K562 (cell line): ENCODE measurements around the gene DMD. TPM values are rescaled to one million over a fixed set of nuclear protein-coding genes. Genes with fewer than 3 reads are reported as not detected.
"Not testable (repeated sequence)": the region's sequence is repeated elsewhere in the genome, so short reads cannot be mapped to it uniquely, and the experiment has no call there.

ENCODE experiments used
- ATAC-seq: fragments of 200-7000 bp; cut with Tn5 transposase; 3 replicates; pipeline ENCODE4 v1.9.1; 2020; ENCODE audit warnings: moderate library complexity
- BruUV-seq: library from RNA; stranded (reverse); fragments of 400-500 nt; replicated peaks from 2 replicates; lab custom pipeline; 2021; lab: Mats Ljungman, UMichigan
- CTCF ChIA-PET: fragments of 300-600 bp; formaldehyde crosslinking; extraction: SDS; loops from one replicate; lab custom pipeline; 2021; ENCODE audit warnings: low intra/inter-chr PET ratio; lab: Yijun Ruan, JAX
- POLR2A ChIA-PET: fragments of 300-600, 350-650 bp; sonication (Branson Sonifier 250); formaldehyde crosslinking; extraction: SDS; loops from one replicate; lab custom pipeline; 2021; ENCODE audit warnings: antibody characterized with exemption, inconsistent platforms; lab: Yijun Ruan, JAX
- DNase-seq, 4 experiments: peaks; one replicate each; pipeline versions ENCODE4 v3.0.0 to v3.0.0-alpha.2; 2011 to 2018; ENCODE audit warnings: low spot score in 3 of 4, mixed read lengths in 3 of 4; ENCODE audit errors: extremely low read depth in 1 of 4
- FAIRE-seq: peaks from 2 replicates; lab custom pipeline; 2011; peaks lifted over from hg19 to GRCh38; lab: Jason Lieb, UNC
- H2AFZ ChIP-seq: 2 replicates; pipeline ENCODE4 v1.6.0; 2011; ENCODE audit warnings: low read depth, low read length, control low read depth, inconsistent platforms
- H3K27ac ChIP-seq: fragments of 200-600 bp; 3 replicates; pipeline ENCODE4 v1.8.0; 2011; ENCODE audit warnings: low read depth, mild to moderate bottlenecking, control low read depth, inconsistent platforms, low read length, moderate library complexity, mixed read lengths; ENCODE audit errors: extremely low read depth
- H3K27me3 ChIP-seq, 2 experiments: fragments of 300-600 bp in 1 of 2; 2 replicates in 1 of 2; 3 replicates in 1 of 2; pipeline versions ENCODE4 v1.6.0 to v1.8.0; 2011; ENCODE audit warnings: inconsistent platforms in 2 of 2, low read length in 2 of 2, mild to moderate bottlenecking in 1 of 2, mixed read lengths in 1 of 2, moderate library complexity in 1 of 2; ENCODE audit not compliant: control insufficient read depth in 2 of 2, insufficient read depth in 2 of 2
- H3K36me3 ChIP-seq: fragments of 300-600 bp; 3 replicates; pipeline ENCODE4 v1.8.0; 2011; ENCODE audit warnings: mild to moderate bottlenecking, low read length, inconsistent platforms; ENCODE audit not compliant: control insufficient read depth, insufficient read depth
- H3K4me1 ChIP-seq, 2 experiments: fragments of 200-600 bp in 1 of 2; replicated peaks in 1 of 2; 2 replicates in 1 of 2; 3 replicates in 1 of 2; pipeline versions ENCODE4 v1.5.1 to v1.8.0; 2011; ENCODE audit warnings: inconsistent platforms in 2 of 2, low read length in 2 of 2, mild to moderate bottlenecking in 1 of 2, mixed read lengths in 1 of 2, moderate library complexity in 1 of 2; ENCODE audit not compliant: control insufficient read depth in 2 of 2, insufficient read depth in 2 of 2
- H3K4me2 ChIP-seq: 2 replicates; pipeline ENCODE4 v1.6.1; 2011; ENCODE audit warnings: low read length, control low read depth, inconsistent platforms, mixed read lengths; ENCODE audit not compliant: insufficient read depth
- H3K4me3 ChIP-seq: fragments of 200-600 bp; sonication (generic), shearing (Covaris generic); 2 replicates; pipeline ENCODE4 v1.5.1; 2016; ENCODE audit warnings: control low read depth, inconsistent platforms
- H3K79me2 ChIP-seq: fragments of 200-600 bp; 3 replicates; pipeline ENCODE4 v1.8.0; 2011; ENCODE audit warnings: low read length, inconsistent platforms; ENCODE audit not compliant: control insufficient read depth, insufficient read depth
- H3K9ac ChIP-seq, 2 experiments: 2 replicates each; pipeline versions ENCODE4 v1.6.0 to v1.6.1; 2011; ENCODE audit warnings: low read depth in 2 of 2, low read length in 2 of 2, control low read depth in 1 of 2, inconsistent platforms in 1 of 2, mild to moderate bottlenecking in 1 of 2, mixed read lengths in 1 of 2; ENCODE audit not compliant: insufficient read depth in 1 of 2
- H3K9me1 ChIP-seq: one replicate; pipeline ENCODE4 v1.6.0; 2011; ENCODE audit warnings: inconsistent platforms, mild to moderate bottlenecking, low read length, moderate library complexity; ENCODE audit not compliant: control insufficient read depth, insufficient read depth
- H3K9me3 ChIP-seq: replicated peaks from 2 replicates; pipeline ENCODE4 v1.5.1; 2011; ENCODE audit warnings: low read depth, low read length, inconsistent platforms; ENCODE audit not compliant: control insufficient read depth, insufficient read depth
- H4K20me1 ChIP-seq: replicated peaks from 2 replicates; pipeline ENCODE4 v1.6.1; 2011; ENCODE audit warnings: low read length, inconsistent platforms, mixed read lengths; ENCODE audit not compliant: control insufficient read depth, insufficient read depth
- CBFB ChIP-seq: sonication (generic); formaldehyde crosslinking; IDR thresholded peaks from 2 replicates; pipeline ENCODE4 v1.4.0; 2020; ENCODE audit warnings: mild to moderate bottlenecking, missing genetic modification reagents
- CCAR2 ChIP-seq: fragments of 200-400 bp; formaldehyde crosslinking; IDR thresholded peaks from 2 replicates; pipeline ENCODE4 v1.6.1; 2017; ENCODE audit warnings: mild to moderate bottlenecking, low read depth, low read length
- E2F4 ChIP-seq: sonication (generic); formaldehyde crosslinking; IDR thresholded peaks from 2 replicates; pipeline ENCODE4 v1.8.0; 2022; ENCODE audit warnings: mild to moderate bottlenecking, low read depth, missing genetic modification reagents
- LCOR ChIP-seq: sonication (generic); formaldehyde crosslinking; IDR thresholded peaks from 2 replicates; pipeline ENCODE4 v1.8.0; 2022; ENCODE audit warnings: mild to moderate bottlenecking, missing genetic modification reagents
- NCOA6 ChIP-seq: fragments of 450-650 bp; IDR thresholded peaks from 2 replicates; pipeline ENCODE4 v1.6.1; 2017; ENCODE audit warnings: mild to moderate bottlenecking
- POLR2AphosphoS5 ChIP-seq: IDR thresholded peaks from 2 replicates; pipeline ENCODE4 v1.6.1; 2011; ENCODE audit warnings: mild to moderate bottlenecking, low read depth, low read length, moderate library complexity; ENCODE audit not compliant: control insufficient read depth, insufficient read depth
- ZBTB7A ChIP-seq: IDR thresholded peaks from 2 replicates; pipeline ENCODE4 v1.6.1; 2011; ENCODE audit warnings: low read depth, mild to moderate bottlenecking, low read length, moderate library complexity, borderline replicate concordance; ENCODE audit not compliant: control insufficient read depth
- ZNF280A ChIP-seq: fragments of 450-650 bp; IDR thresholded peaks from 2 replicates; pipeline ENCODE4 v1.6.1; 2018; ENCODE audit warnings: mild to moderate bottlenecking, low read depth; ENCODE audit not compliant: partially characterized antibody
- ZNF408 ChIP-seq: fragments of 250-450 bp; sonication (Bioruptor Pico); IDR thresholded peaks from 2 replicates; pipeline ENCODE4 v1.4.0; 2020; ENCODE audit warnings: low read depth, mild to moderate bottlenecking, moderate library complexity
- ZNF766 ChIP-seq: fragments of 200-800 bp; sonication (Bioruptor generic); conservative IDR thresholded peaks from 2 replicates; pipeline ENCODE4 v1.6.1; 2016; ENCODE audit warnings: missing genetic modification characterization, missing compliant biosample characterization
- WGBS: fragments of 100-300 bp; shearing (Covaris generic); methylation state at CpG from one replicate; pipeline ENCODE4 v1.1.6; 2016; ENCODE audit warnings: low coverage, mixed read lengths; ENCODE audit not compliant: insufficient coverage; ENCODE audit errors: missing lambda C conversion rate; 5-methylcytosine and 5-hydroxymethylcytosine counted together
- in situ Hi-C: fragments of 300-500 bp; cut with MboI; formaldehyde crosslinking; loops from 4 replicates; pipeline ENCODE4 v1.15.0; 2018; ENCODE audit warnings: inconsistent platforms, mixed read lengths
- intact Hi-C: fragments of 100-400 bp; cut with micrococcal nuclease; formaldehyde crosslinking; loops from 2 replicates; pipeline ENCODE4 v1.14.2; 2022
- polyA plus RNA-seq, 8 experiments: library from polyadenylated mRNA; depleted of rRNA in 4 of 8; stranded (reverse) in 5 of 8; unstranded in 3 of 8; fragments of >200 nt; fragmentation: Nextera tagmentation in 2 of 8; fragmentation: Illumina TruSeq in 1 of 8; extraction: Ambion mirVana in 2 of 8; extraction: Trizol in 1 of 8; gene quantifications; 2 replicates each; pipeline versions ENCODE4 v1.2.1 to v1.2.3, GENCODE V29; 2011 to 2014; ENCODE audit warnings: inconsistent platforms in 1 of 8, missing spikeins in 1 of 8
- total RNA-seq, 7 experiments: library from RNA; depleted of rRNA in 6 of 7; stranded (reverse); fragments of >200 nt in 6 of 7; fragmentation: Illumina TruSeq in 2 of 7; extraction: Trizol in 2 of 7; gene quantifications; 2 replicates each; pipeline versions ENCODE4 v1.2.1 to v1.2.3, GENCODE V29; 2011 to 2021; ENCODE audit warnings: low replicate concordance in 1 of 7
- TF ChIP-seq, protein P1 (sequence below): sonication (generic); formaldehyde crosslinking; IDR thresholded peaks from 2 replicates; pipeline ENCODE4 v1.8.0; 2022; ENCODE audit warnings: mild to moderate bottlenecking, missing genetic modification reagents

The DMD gene
- total and polyA plus RNA-seq, 9 of the 15 experiments (the other 6 are each of a cell fraction or from before 2014, with no cell fraction given), result 3.8 to 20.4 (median 11.4) TPM

DNA sequence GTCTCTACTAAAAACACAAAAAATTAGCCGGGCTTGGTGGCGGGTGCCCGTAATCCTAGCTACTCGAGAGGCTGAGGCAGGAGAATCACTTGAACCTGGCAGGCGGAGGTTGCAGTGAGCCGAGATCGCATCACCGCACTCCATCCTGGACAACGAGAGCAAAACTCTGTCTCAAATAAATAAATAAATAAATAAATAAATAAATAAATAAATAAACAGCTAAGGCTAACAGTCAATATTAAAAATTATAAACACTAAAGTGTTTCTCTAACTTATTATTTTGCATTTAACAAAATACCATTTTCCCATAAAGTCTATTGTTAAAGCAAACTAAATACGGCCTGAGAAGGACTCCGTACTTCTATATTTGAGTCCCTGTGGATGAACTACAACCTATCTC lies 137.7 kb downstream of the DMD start:
- H3K27ac ChIP-seq, in situ Hi-C loops, BruUV-seq, H3K9me3 ChIP-seq, H3K79me2 ChIP-seq, ATAC-seq, H2AFZ ChIP-seq, H3K4me2 ChIP-seq, H3K4me1 ChIP-seq, H3K36me3 ChIP-seq, CTCF ChIA-PET, intact Hi-C loops, H3K9me1 ChIP-seq, H4K20me1 ChIP-seq, H3K4me3 ChIP-seq, POLR2A ChIA-PET, DNase-seq, FAIRE-seq, H3K27me3 ChIP-seq, H3K9ac ChIP-seq: not testable (repeated sequence)
- WGBS, result 3% methylated on average over 10 of the region's 11 CpGs

DNA sequence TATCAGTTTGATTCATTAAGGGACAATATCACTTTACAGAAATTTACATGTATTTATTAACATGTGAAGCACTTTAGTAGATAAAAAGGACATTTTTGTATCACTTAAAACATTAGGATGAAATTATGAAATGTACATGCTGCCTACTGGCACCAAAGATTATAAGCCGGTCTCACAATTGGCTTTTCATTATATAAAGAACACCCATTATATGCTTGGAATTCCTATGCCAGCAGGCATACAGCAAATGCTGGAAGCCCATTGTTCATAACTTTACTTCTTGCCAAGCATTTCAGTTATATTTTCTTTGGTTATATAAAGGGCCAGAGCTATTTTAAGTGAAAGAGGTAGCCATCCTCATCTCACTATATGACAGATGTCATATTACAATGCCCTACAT lies 145.9 kb downstream of the DMD start:
- H2AFZ ChIP-seq, result no peak overlapping the region
- CTCF ChIA-PET, result no interaction called here
- 0% methylated on average over 1 of the region's 1 CpG for WGBS
- H3K27me3 ChIP-seq, result no peaks in the 10 kb centered on the region
- DNase-seq (no peak), FAIRE-seq (no peak), ATAC-seq (no peak)
- BruUV-seq, result no TSS peak
- H3K79me2 ChIP-seq, result no peaks in the 10 kb centered on the region
- no peak overlapping the region for H3K4me2 ChIP-seq
- POLR2A ChIA-PET, result no interaction called here
- no peak overlapping the region for H3K4me3 ChIP-seq
- no peak overlapping the region for H3K9ac ChIP-seq
- intact Hi-C loops (no loop called here), in situ Hi-C loops (no loop called here)
- H3K9me1 ChIP-seq, result no peaks in the 10 kb centered on the region
- H3K36me3 ChIP-seq, result no peaks in the 10 kb centered on the region
- no peaks in the 10 kb centered on the region for H3K9me3 ChIP-seq
- H4K20me1 ChIP-seq, result no peaks in the 10 kb centered on the region
- no peak overlapping the region for H3K27ac ChIP-seq
- no peaks in the 10 kb centered on the region for H3K4me1 ChIP-seq
- no peak for TF ChIP-seq ZNF766 (CRISPR knock-in tag)
- no peak for TF ChIP-seq NCOA6
- no peak for TF ChIP-seq POLR2AphosphoS5
- TF ChIP-seq E2F4 (CRISPR knock-in tag), result no peak
- no peak for TF ChIP-seq ZNF280A
- TF ChIP-seq CCAR2, result no peak
- TF ChIP-seq CBFB (CRISPR knock-in tag), result no peak
- TF ChIP-seq, protein P1, sequence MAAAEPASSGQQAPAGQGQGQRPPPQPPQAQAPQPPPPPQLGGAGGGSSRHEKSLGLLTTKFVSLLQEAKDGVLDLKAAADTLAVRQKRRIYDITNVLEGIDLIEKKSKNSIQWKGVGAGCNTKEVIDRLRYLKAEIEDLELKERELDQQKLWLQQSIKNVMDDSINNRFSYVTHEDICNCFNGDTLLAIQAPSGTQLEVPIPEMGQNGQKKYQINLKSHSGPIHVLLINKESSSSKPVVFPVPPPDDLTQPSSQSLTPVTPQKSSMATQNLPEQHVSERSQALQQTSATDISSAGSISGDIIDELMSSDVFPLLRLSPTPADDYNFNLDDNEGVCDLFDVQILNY, result no peak
- TF ChIP-seq LCOR (CRISPR knock-in tag), result no peak
- no peak for TF ChIP-seq ZBTB7A
- TF ChIP-seq ZNF408, result no peak
